H1 (cell line): ENCODE measurements around the gene AGPAT3. TPM values are rescaled to one million over a fixed set of nuclear protein-coding genes. Genes with fewer than 3 reads are reported as not detected.

Experiments used
- ASH2L ChIP-seq: fragments of 200-600, 300-600 bp; sonication (generic); IDR thresholded peaks from one replicate; pipeline ENCODE4 v1.7.1; 2017; ENCODE audit warnings: low read length
- BCL11A ChIP-seq, 2 experiments: IDR thresholded peaks; one replicate each; pipeline ENCODE4 v1.6.1; 2011; ENCODE audit warnings: low read depth in 2 of 2, low read length in 2 of 2, mild to moderate bottlenecking in 2 of 2
- CREB1 ChIP-seq: IDR thresholded peaks from 2 replicates; pipeline ENCODE4 v1.6.1; 2012; ENCODE audit warnings: inconsistent platforms
- JUN ChIP-seq: IDR thresholded peaks from 2 replicates; pipeline ENCODE4 v1.6.1; 2011; ENCODE audit warnings: low read depth, mild to moderate bottlenecking, improper control_type of control experiment, low read length
- KDM1A ChIP-seq: fragments of 200-600, 300-600 bp; sonication (generic); IDR thresholded peaks from 2 replicates; pipeline ENCODE4 v1.7.1; 2016; ENCODE audit warnings: mild to moderate bottlenecking, low read length, borderline replicate concordance
- SP1 ChIP-seq: IDR thresholded peaks from 2 replicates; pipeline ENCODE4 v1.6.1; 2011; ENCODE audit warnings: low read depth, low read length
- SP2 ChIP-seq: IDR thresholded peaks from 2 replicates; pipeline ENCODE4 v1.6.1; 2012; ENCODE audit warnings: mild to moderate bottlenecking, low read length, inconsistent platforms
- SRF ChIP-seq: IDR thresholded peaks from 2 replicates; pipeline ENCODE4 v1.6.1; 2011; ENCODE audit warnings: mild to moderate bottlenecking, low read depth, low read length, moderate library complexity
- SUZ12 ChIP-seq: fragments of 200-600 bp; sonication (generic); IDR thresholded peaks from 2 replicates; pipeline ENCODE4 v1.6.1; 2012; ENCODE audit warnings: mild to moderate bottlenecking, inconsistent platforms, low read length, moderate library complexity, mixed read lengths
- TAF1 ChIP-seq: IDR thresholded peaks from 2 replicates; pipeline ENCODE4 v1.6.1; 2011; ENCODE audit warnings: mild to moderate bottlenecking, low read depth, low read length
- TEAD4 ChIP-seq: IDR thresholded peaks from 2 replicates; pipeline ENCODE4 v1.6.1; 2012; ENCODE audit warnings: low read depth, low read length, inconsistent platforms, mixed read lengths
- polyA plus RNA-seq, 7 experiments: library from polyadenylated mRNA; depleted of rRNA in 3 of 7; stranded (reverse) in 5 of 7; unstranded in 2 of 7; fragments of >200 nt in 5 of 7; fragments of 200-250 nt in 2 of 7; gene quantifications; 1 replicate in 5 of 7; 2 replicates in 1 of 7; 4 replicates in 1 of 7; pipeline versions ENCODE4 v1.2.1 to v1.2.3, GENCODE V29; 2011 to 2013; ENCODE audit warnings: missing spikeins in 2 of 7, mixed read lengths in 2 of 7
- total RNA-seq: library from RNA; stranded (reverse); fragmentation: NEBNext Ultra II Directional; extraction: Animal tissue kit (Norgen Biotek cat#: 25700); gene quantifications from 2 replicates; pipeline ENCODE4 v1.2.1, GENCODE V29; 2021
- TF ChIP-seq, protein P1 (sequence below): fragments of 300-600 bp; sonication (generic); IDR thresholded peaks from 2 replicates; pipeline ENCODE4 v1.7.1; 2012; ENCODE audit warnings: low read length, moderate library complexity, mild to moderate bottlenecking, inconsistent platforms; ENCODE audit not compliant: insufficient replicate concordance
- TF ChIP-seq, protein P2 (sequence below): IDR thresholded peaks from 2 replicates; pipeline ENCODE4 v1.6.1; 2011; ENCODE audit warnings: low read depth, mild to moderate bottlenecking, low read length; ENCODE audit not compliant: insufficient read depth

AGPAT3 gene
- total and polyA plus RNA-seq, 2 of the 8 experiments (the other 6 are each of a cell fraction or from before 2014, with no cell fraction given): 5.8 to 7.3 TPM

DNA sequence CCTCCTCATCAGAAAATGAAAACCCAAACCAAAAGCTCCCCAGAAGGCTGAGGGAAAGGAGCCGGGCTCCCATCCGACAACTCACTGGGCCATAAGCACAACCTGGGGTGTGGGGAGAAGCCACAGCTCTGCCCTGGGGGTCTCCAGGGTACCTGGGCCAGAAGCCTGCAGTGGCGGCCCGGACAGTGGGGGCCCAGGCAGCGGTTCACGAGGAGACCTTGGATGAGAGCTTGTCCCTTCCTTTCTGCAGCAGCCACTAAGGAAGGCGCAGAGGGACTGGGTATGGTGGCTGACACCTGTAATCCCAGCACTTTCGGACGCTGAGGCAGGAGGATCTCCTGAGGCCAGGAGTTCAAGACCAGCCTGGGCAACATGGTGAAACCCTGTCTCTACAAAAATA lies 129.6 kb downstream of the AGPAT3 start (continued):
- TF ChIP-seq, protein P1, sequence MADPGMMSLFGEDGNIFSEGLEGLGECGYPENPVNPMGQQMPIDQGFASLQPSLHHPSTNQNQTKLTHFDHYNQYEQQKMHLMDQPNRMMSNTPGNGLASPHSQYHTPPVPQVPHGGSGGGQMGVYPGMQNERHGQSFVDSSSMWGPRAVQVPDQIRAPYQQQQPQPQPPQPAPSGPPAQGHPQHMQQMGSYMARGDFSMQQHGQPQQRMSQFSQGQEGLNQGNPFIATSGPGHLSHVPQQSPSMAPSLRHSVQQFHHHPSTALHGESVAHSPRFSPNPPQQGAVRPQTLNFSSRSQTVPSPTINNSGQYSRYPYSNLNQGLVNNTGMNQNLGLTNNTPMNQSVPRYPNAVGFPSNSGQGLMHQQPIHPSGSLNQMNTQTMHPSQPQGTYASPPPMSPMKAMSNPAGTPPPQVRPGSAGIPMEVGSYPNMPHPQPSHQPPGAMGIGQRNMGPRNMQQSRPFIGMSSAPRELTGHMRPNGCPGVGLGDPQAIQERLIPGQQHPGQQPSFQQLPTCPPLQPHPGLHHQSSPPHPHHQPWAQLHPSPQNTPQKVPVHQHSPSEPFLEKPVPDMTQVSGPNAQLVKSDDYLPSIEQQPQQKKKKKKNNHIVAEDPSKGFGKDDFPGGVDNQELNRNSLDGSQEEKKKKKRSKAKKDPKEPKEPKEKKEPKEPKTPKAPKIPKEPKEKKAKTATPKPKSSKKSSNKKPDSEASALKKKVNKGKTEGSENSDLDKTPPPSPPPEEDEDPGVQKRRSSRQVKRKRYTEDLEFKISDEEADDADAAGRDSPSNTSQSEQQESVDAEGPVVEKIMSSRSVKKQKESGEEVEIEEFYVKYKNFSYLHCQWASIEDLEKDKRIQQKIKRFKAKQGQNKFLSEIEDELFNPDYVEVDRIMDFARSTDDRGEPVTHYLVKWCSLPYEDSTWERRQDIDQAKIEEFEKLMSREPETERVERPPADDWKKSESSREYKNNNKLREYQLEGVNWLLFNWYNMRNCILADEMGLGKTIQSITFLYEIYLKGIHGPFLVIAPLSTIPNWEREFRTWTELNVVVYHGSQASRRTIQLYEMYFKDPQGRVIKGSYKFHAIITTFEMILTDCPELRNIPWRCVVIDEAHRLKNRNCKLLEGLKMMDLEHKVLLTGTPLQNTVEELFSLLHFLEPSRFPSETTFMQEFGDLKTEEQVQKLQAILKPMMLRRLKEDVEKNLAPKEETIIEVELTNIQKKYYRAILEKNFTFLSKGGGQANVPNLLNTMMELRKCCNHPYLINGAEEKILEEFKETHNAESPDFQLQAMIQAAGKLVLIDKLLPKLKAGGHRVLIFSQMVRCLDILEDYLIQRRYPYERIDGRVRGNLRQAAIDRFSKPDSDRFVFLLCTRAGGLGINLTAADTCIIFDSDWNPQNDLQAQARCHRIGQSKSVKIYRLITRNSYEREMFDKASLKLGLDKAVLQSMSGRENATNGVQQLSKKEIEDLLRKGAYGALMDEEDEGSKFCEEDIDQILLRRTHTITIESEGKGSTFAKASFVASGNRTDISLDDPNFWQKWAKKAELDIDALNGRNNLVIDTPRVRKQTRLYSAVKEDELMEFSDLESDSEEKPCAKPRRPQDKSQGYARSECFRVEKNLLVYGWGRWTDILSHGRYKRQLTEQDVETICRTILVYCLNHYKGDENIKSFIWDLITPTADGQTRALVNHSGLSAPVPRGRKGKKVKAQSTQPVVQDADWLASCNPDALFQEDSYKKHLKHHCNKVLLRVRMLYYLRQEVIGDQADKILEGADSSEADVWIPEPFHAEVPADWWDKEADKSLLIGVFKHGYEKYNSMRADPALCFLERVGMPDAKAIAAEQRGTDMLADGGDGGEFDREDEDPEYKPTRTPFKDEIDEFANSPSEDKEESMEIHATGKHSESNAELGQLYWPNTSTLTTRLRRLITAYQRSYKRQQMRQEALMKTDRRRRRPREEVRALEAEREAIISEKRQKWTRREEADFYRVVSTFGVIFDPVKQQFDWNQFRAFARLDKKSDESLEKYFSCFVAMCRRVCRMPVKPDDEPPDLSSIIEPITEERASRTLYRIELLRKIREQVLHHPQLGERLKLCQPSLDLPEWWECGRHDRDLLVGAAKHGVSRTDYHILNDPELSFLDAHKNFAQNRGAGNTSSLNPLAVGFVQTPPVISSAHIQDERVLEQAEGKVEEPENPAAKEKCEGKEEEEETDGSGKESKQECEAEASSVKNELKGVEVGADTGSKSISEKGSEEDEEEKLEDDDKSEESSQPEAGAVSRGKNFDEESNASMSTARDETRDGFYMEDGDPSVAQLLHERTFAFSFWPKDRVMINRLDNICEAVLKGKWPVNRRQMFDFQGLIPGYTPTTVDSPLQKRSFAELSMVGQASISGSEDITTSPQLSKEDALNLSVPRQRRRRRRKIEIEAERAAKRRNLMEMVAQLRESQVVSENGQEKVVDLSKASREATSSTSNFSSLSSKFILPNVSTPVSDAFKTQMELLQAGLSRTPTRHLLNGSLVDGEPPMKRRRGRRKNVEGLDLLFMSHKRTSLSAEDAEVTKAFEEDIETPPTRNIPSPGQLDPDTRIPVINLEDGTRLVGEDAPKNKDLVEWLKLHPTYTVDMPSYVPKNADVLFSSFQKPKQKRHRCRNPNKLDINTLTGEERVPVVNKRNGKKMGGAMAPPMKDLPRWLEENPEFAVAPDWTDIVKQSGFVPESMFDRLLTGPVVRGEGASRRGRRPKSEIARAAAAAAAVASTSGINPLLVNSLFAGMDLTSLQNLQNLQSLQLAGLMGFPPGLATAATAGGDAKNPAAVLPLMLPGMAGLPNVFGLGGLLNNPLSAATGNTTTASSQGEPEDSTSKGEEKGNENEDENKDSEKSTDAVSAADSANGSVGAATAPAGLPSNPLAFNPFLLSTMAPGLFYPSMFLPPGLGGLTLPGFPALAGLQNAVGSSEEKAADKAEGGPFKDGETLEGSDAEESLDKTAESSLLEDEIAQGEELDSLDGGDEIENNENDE: no peak
- TF ChIP-seq TEAD4 (no peak), TAF1 (no peak), ASH2L (no peak), BCL11A (IDR thresholded peaks at IDR 0.05; ENCODE audit: low read depth in 2 of 2, low read length in 2 of 2) (no peak), SP2 (no peak), SRF (no peak), JUN (no peak), SP1 (no peak), CREB1 (no peak), SUZ12 (no peak), KDM1A (no peak)
- TF ChIP-seq, protein P2, sequence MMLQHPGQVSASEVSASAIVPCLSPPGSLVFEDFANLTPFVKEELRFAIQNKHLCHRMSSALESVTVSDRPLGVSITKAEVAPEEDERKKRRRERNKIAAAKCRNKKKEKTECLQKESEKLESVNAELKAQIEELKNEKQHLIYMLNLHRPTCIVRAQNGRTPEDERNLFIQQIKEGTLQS: no peak
